Measurements from ENCODE around the gene PRRG2. TPM values are rescaled to one million over a fixed set of nuclear protein-coding genes. Genes with fewer than 3 reads are reported as not detected.

PRRG2 gene
- total RNA-seq, 1 donor from 2014 or later = 0.56 TPM

- no peak overlapping the region for H3K4me3 Mint-ChIP-seq
- no peaks in the 10 kb centered on the region for H3K9me3 Mint-ChIP-seq
- peaks cover 22% of the 10 kb centered on the region for H3K4me1 Mint-ChIP-seq
- intact Hi-C loops (cut with micrococcal nuclease) = no loop called here
- H3K36me3 Mint-ChIP-seq (ENCODE audit: low read depth) = peaks cover 33% of the 10 kb centered on the region
- DNase-seq = no peak
- H3K27ac Mint-ChIP-seq = no peak overlapping the region
- H3K27me3 Mint-ChIP-seq = no peaks in the 10 kb centered on the region
Measured at GRCh38 chr19:49595819-49596404, 14.8 kb downstream of the PRRG2 start.

- no peak overlapping the region for H3K4me3 Mint-ChIP-seq
- intact Hi-C loops (cut with micrococcal nuclease) = no loop called here
- no peak overlapping the region for H3K27ac Mint-ChIP-seq
- H3K27me3 Mint-ChIP-seq = no peaks in the 10 kb centered on the region
- DNase-seq = no peak
- peaks cover 24% of the 10 kb centered on the region for H3K4me1 Mint-ChIP-seq
- peaks cover 37% of the 10 kb centered on the region for H3K36me3 Mint-ChIP-seq (ENCODE audit: low read depth)
- no peaks in the 10 kb centered on the region for H3K9me3 Mint-ChIP-seq
Measured at GRCh38 chr19:49596407-49596806, 15.3 kb downstream of the PRRG2 start.

GRCh38 chr19:49596954-49597702, 16.0 kb downstream of the PRRG2 start:
- peaks cover 24% of the 10 kb centered on the region for H3K4me1 Mint-ChIP-seq
- intact Hi-C loops (cut with micrococcal nuclease) = no loop called here
- DNase-seq = no peak
- H3K4me3 Mint-ChIP-seq = no peak overlapping the region
- H3K36me3 Mint-ChIP-seq (ENCODE audit: low read depth) = peaks cover 42% of the 10 kb centered on the region
- no peaks in the 10 kb centered on the region for H3K9me3 Mint-ChIP-seq
- H3K27ac Mint-ChIP-seq = no peak overlapping the region
- no peaks in the 10 kb centered on the region for H3K27me3 Mint-ChIP-seq

DNA sequence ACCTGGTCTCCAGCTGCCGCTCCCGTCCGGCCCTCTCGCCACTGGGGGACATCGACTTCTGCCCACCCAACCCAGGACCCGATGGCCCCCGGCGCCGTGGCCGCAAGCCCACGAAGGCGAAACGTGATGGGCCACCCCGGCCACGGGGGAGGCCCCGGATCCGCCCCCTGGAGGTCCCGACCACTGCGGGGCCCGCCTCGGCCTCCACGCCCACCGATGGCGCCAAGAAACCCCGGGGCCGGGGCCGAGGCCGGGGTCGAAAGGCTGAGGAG, 16.5 kb downstream of the PRRG2 start:
- no peaks in the 10 kb centered on the region for H3K27me3 Mint-ChIP-seq
- peaks cover 45% of the 10 kb centered on the region for H3K36me3 Mint-ChIP-seq (ENCODE audit: low read depth)
- no peak overlapping the region for H3K4me3 Mint-ChIP-seq
- no peak for DNase-seq
- H3K9me3 Mint-ChIP-seq = no peaks in the 10 kb centered on the region
- intact Hi-C loops (cut with micrococcal nuclease) = no loop called here
- H3K4me1 Mint-ChIP-seq = peaks cover 21% of the 10 kb centered on the region
- H3K27ac Mint-ChIP-seq = no peak overlapping the region

GRCh38 chr19:49599378-49600295, 18.5 kb downstream of the PRRG2 start:
- Mint-ChIP-seq H3K4me1 (peaks cover 5% of the 10 kb centered on the region), H3K27ac (peak overlapping the region; percentile 2), H3K9me3 (no peaks in the 10 kb centered on the region), H3K4me3 (no peak overlapping the region), H3K36me3 (ENCODE audit: low read depth) (peaks cover 38% of the 10 kb centered on the region), H3K27me3 (no peaks in the 10 kb centered on the region)
- intact Hi-C loops (cut with micrococcal nuclease) = no loop called here
- no peak for DNase-seq

GRCh38 chr19:49601482-49602038, 20.4 kb downstream of the PRRG2 start:
- Mint-ChIP-seq H3K4me1 (peaks cover 5% of the 10 kb centered on the region), H3K4me3 (no peak overlapping the region), H3K27me3 (no peaks in the 10 kb centered on the region), H3K9me3 (no peaks in the 10 kb centered on the region), H3K36me3 (ENCODE audit: low read depth) (peaks cover 41% of the 10 kb centered on the region), H3K27ac (no peak overlapping the region)
- intact Hi-C loops (cut with micrococcal nuclease) = no loop called here
- DNase-seq = no peak

DNA sequence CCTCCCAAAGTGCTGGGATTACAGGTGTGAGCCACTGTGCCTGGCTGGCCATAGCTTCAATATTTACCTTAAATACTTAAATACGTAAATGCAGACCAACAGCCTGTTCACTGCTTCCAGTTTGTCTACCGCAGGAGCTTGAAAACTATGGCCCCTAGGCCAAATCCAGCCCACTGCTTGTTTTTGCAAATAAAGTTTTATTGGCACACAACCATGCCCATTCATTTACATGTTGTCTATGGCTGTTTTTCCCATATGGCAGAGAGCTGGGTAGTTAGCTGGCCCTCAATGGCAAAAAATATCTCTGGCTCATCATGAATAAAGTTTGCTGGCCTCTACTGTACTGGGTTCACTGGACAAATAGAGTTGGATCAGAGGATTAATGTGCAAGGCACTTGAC, 21.7 kb downstream of the PRRG2 start:
- H3K36me3 Mint-ChIP-seq (ENCODE audit: low read depth) = peaks cover 48% of the 10 kb centered on the region
- no peak for DNase-seq
- no peaks in the 10 kb centered on the region for H3K27me3 Mint-ChIP-seq
- H3K27ac Mint-ChIP-seq = no peak overlapping the region
- H3K4me1 Mint-ChIP-seq = peaks cover 5% of the 10 kb centered on the region
- H3K9me3 Mint-ChIP-seq = no peaks in the 10 kb centered on the region
- intact Hi-C loops (cut with micrococcal nuclease) = no loop called here
- H3K4me3 Mint-ChIP-seq = no peak overlapping the region

- intact Hi-C loops (cut with micrococcal nuclease) = no loop called here
- H3K4me3 Mint-ChIP-seq = no peak overlapping the region
- peaks cover 42% of the 10 kb centered on the region for H3K36me3 Mint-ChIP-seq (ENCODE audit: low read depth)
Measured at GRCh38 chr19:49605605-49606004, 24.5 kb downstream of the PRRG2 start.

DNA sequence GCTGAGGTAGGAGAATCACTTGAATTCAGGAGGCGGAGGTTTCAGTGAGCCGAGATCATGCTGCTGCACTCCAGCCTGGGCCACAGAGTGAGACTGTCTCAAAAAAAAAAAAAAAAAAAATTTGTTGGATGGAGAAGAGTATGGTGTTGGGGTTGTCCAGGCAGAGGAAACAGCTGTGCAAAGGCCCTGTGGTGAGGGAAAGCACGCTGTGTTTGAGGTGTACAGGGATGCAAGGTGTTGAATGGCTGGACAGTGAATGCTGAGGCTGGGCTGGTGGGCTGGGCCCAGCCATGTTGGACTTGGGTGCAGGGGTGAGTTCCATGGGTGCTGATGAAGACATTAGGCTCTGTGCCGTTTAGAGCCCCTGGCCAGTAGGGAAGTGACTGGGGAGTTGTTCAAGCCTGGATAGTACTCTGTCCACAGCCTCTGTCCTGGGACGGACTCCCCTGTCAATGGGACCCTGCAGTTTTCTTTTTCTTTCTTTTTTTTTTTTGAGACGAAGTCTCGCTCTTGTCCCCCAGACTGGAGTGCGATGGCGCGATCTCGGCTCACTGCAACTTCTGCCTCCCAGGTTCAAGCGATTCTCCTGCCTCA, 28.5 kb downstream of the PRRG2 start:
- intact Hi-C loops (cut with micrococcal nuclease) = no loop called here
- Mint-ChIP-seq H3K27me3 (no peaks in the 10 kb centered on the region), H3K4me3 (no peak overlapping the region), H3K9me3 (no peaks in the 10 kb centered on the region), H3K4me1 (peaks cover 9% of the 10 kb centered on the region), H3K36me3 (ENCODE audit: low read depth) (peaks cover 30% of the 10 kb centered on the region), H3K27ac (no peak overlapping the region)
- no peak for DNase-seq

More at GRCh38 chr19:49605605-49606004, 24.5 kb downstream of the PRRG2 start:
- Mint-ChIP-seq H3K27ac (no peak overlapping the region), H3K9me3 (no peaks in the 10 kb centered on the region), H3K27me3 (no peaks in the 10 kb centered on the region), H3K4me1 (peaks cover 3% of the 10 kb centered on the region)
- DNase-seq = no peak

DNA sequence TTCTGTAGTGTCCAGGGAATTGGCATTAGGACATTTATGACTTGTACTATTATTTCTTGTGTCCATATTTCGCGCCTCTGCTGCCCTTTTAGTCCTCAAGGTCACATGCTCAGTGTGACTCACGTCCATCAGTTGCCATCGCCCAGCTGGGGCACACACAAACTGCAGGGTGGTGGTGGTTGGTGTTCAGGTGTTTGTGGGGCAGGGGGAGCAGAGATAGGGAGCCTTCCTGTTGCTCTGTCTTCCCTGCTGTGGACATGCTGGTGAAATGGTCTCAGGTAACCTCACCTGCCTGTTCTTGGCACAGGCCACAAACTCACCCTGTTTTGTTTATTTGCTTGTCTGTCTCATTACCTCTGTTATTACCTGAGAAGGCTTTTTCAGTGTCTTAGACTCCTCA, 32.3 kb downstream of the PRRG2 start:
- DNase-seq = no peak
- Mint-ChIP-seq H3K36me3 (ENCODE audit: low read depth) (peaks cover 53% of the 10 kb centered on the region), H3K4me1 (peaks cover 9% of the 10 kb centered on the region), H3K4me3 (no peak overlapping the region), H3K27me3 (no peaks in the 10 kb centered on the region), H3K9me3 (no peaks in the 10 kb centered on the region), H3K27ac (no peak overlapping the region)
- intact Hi-C loops (cut with micrococcal nuclease) = no loop called here

DNA sequence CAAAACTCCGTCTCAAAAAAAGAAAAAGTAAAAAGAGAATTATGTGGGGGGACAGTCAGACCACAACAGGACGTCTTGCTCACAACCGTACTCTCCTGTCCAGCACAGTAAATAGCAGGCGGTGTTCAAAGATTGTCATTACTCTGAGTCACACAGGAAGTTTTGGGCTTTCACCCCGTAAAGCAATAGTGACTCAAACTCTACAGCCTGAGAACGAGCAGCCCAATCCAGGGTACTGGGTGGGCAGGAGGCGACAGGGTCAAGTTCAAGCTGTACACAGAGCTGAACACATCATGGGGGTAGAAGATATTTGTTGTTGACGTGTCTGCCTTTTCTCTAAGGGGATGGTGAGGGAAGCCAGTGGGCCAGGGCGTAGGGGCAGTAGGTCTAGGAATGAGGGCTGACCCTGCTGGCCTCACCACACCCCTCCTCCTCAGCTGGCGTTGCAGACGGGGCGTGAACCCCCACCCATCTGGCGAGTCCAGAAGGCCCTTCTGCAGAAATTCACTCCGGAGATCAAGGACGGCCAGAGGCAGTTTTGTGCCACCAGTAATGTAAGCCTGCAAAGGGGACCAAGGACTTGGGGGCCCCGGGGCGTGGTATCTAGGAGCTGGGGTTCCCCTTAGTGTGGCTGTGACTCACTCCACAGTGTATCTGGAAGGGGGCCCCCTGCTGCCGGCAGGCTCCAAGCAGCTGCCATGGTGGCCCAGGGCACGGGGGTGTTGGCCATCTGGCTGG, 33.1 kb downstream of the PRRG2 start:
- Mint-ChIP-seq H3K27ac (peak overlapping the region; percentile 55), H3K9me3 (no peaks in the 10 kb centered on the region), H3K4me3 (no peak overlapping the region), H3K27me3 (no peaks in the 10 kb centered on the region), H3K4me1 (peaks cover 9% of the 10 kb centered on the region), H3K36me3 (ENCODE audit: low read depth) (peaks cover 53% of the 10 kb centered on the region)
- no peak for DNase-seq
- intact Hi-C loops (cut with micrococcal nuclease) = no loop called here

DNA sequence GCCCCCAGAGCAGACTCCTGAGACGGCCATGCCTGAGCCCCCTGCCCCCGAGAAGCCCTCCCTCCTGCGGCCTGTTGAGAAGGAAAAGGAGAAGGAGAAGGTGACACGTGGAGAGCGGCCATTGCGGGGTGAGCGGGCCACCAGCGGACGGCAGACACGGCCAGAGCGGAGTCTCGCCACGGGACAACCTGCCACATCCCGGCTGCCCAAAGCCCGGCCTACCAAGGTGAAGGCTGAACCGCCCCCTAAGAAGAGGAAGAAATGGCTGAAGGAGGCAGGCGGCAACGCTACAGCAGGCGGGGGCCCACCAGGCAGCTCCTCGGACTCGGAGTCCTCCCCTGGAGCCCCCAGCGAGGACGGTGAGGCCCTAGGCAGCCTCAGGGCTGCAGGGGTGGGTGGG, 34.7 kb downstream of the PRRG2 start:
- Mint-ChIP-seq H3K36me3 (ENCODE audit: low read depth) (peaks cover 51% of the 10 kb centered on the region), H3K27me3 (no peaks in the 10 kb centered on the region)
- intact Hi-C loops (cut with micrococcal nuclease) = no loop called here

DNA sequence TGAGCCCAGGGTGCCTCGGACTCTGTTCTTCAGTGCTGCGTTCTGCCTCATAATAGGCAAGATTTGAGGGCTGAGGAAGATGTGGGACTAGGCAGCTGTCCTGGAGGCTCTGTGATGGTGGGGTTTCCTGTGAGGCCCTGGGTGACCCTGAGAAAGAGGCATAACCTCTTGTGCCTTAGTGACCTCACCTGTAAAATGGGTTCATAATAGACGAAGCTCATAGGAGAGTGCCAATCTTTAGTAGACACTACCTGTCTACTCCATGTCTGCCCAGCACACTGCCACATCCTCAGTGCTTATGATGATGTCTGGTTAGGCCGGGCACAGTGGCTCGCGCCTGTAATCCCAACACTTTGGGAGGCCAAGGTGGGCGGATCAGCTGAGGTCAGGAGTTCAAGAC, 35.4 kb downstream of the PRRG2 start:
- no peaks in the 10 kb centered on the region for H3K9me3 Mint-ChIP-seq
- H3K36me3 Mint-ChIP-seq (ENCODE audit: low read depth) = peaks cover 55% of the 10 kb centered on the region
- no peak overlapping the region for H3K27ac Mint-ChIP-seq
- DNase-seq = no peak
- intact Hi-C loops (cut with micrococcal nuclease) = no loop called here
- no peak overlapping the region for H3K4me3 Mint-ChIP-seq
- H3K4me1 Mint-ChIP-seq = peaks cover 9% of the 10 kb centered on the region
- no peaks in the 10 kb centered on the region for H3K27me3 Mint-ChIP-seq

More for the DNA sequence above, 34.7 kb downstream of the PRRG2 start:
- no peak overlapping the region for H3K27ac Mint-ChIP-seq
- DNase-seq = no peak
- no peak overlapping the region for H3K4me3 Mint-ChIP-seq
- peaks cover 9% of the 10 kb centered on the region for H3K4me1 Mint-ChIP-seq
- no peaks in the 10 kb centered on the region for H3K9me3 Mint-ChIP-seq
